Measurements from ENCODE around the gene C11orf52.

GRCh38 chr11:111912535-111912934 lies 6.2 kb upstream of the C11orf52 start, which contains the start of gene HSPB2:
- TF ChIP-seq PITX1 (CRISPR knock-in tag; IDR thresholded peaks at IDR 0.05) (no peak), SMARCC2 (IDR thresholded peaks at IDR 0.05) (no peak), EEA1 (CRISPR knock-in tag; IDR thresholded peaks at IDR 0.05; ENCODE audit: borderline replicate concordance) (no peak), FOSL1 (CRISPR knock-in tag; IDR thresholded peaks at IDR 0.05; ENCODE audit: borderline replicate concordance) (no peak), CCAR2 (optimal IDR thresholded peaks at IDR 0.05; ENCODE audit: low read depth, low read length) (no peak), MNT (IDR thresholded peaks at IDR 0.05) (no peak)
